H1 (cell line): ENCODE measurements around the gene SMTNL2. TPM values are rescaled to one million over a fixed set of nuclear protein-coding genes. Genes with fewer than 3 reads are reported as not detected.

ENCODE experiments used
- CTCF ChIA-PET: fragments of 300-600 bp; sonication (Branson Sonifier 250); formaldehyde crosslinking; loops from one replicate; lab custom pipeline; 2021; ENCODE audit not compliant: partially characterized antibody; lab: Charles Lee
- POLR2A ChIA-PET: fragments of 300-600 bp; sonication (Branson Sonifier 250); formaldehyde crosslinking; loops from one replicate; lab custom pipeline; 2021; ENCODE audit warnings: inconsistent platforms; ENCODE audit not compliant: partially characterized antibody; lab: Charles Lee
- DNase-seq, 2 experiments: peaks; one replicate each; pipeline versions ENCODE4 v3.0.0 to v3.0.0-alpha.2; 2010 to 2022; ENCODE audit warnings: low spot score in 2 of 2, low read depth in 1 of 2, mixed read lengths in 1 of 2
- FAIRE-seq: peaks from 2 replicates; lab custom pipeline; 2011; peaks lifted over from hg19 to GRCh38; lab: Jason Lieb, UNC
- H2AFZ ChIP-seq: 2 replicates; pipeline ENCODE4 v1.8.1; 2012; ENCODE audit warnings: low read length, inconsistent platforms
- H2AK5ac ChIP-seq: 2 replicates; pipeline ENCODE4 v1.6.1; 2013; ENCODE audit warnings: low read depth, low read length
- H2BK120ac ChIP-seq: replicated peaks from 2 replicates; pipeline ENCODE3; 2013; ENCODE audit warnings: low read depth, low read length, inconsistent platforms
- H2BK12ac ChIP-seq: 2 replicates; pipeline ENCODE4 v1.6.1; 2013; ENCODE audit warnings: low read depth, low read length
- H2BK15ac ChIP-seq: 2 replicates; pipeline ENCODE4 v1.6.1; 2013; ENCODE audit warnings: low read length
- H2BK20ac ChIP-seq: 2 replicates; pipeline ENCODE4 v1.6.1; 2013; ENCODE audit warnings: low read length
- H2BK5ac ChIP-seq: 2 replicates; pipeline ENCODE4 v1.6.1; 2013; ENCODE audit warnings: low read depth, low read length
- H3K14ac ChIP-seq: 2 replicates; pipeline ENCODE4 v1.6.1; 2013; ENCODE audit warnings: inconsistent platforms; ENCODE audit not compliant: insufficient read length
- H3K18ac ChIP-seq: 2 replicates; pipeline ENCODE4 v1.6.1; 2013; ENCODE audit warnings: low read length; ENCODE audit errors: extremely low read depth
- H3K23ac ChIP-seq: 2 replicates; pipeline ENCODE4 v1.6.1; 2013; ENCODE audit warnings: inconsistent platforms; ENCODE audit not compliant: insufficient read length
- H3K23me2 ChIP-seq: 2 replicates; pipeline ENCODE4 v1.6.1; 2013; ENCODE audit warnings: low read depth, low read length
- H3K27ac ChIP-seq: 2 replicates; pipeline ENCODE4 v1.6.1; 2011; ENCODE audit warnings: low read depth, low read length, inconsistent platforms
- H3K27me3 ChIP-seq, 4 experiments: replicated peaks in 1 of 4; 1 replicate in 1 of 4; 2 replicates in 3 of 4; pipeline versions ENCODE4 v1.6.1 to v1.8.1; 2011 to 2013; ENCODE audit warnings: low read length in 3 of 4, mild to moderate bottlenecking in 3 of 4, inconsistent platforms in 2 of 4, mixed read lengths in 2 of 4, moderate library complexity in 1 of 4; ENCODE audit not compliant: control insufficient read depth in 3 of 4, insufficient read depth in 3 of 4; ENCODE audit errors: extremely low read depth in 1 of 4
- H3K36me3 ChIP-seq, 4 experiments: 2 replicates each; pipeline versions ENCODE4 v1.6.1 to v1.8.1; 2011 to 2013; ENCODE audit warnings: mild to moderate bottlenecking in 4 of 4, low read length in 3 of 4, moderate library complexity in 2 of 4, control low read depth in 1 of 4, inconsistent platforms in 1 of 4; ENCODE audit not compliant: insufficient read depth in 4 of 4, control insufficient read depth in 2 of 4
- H3K4ac ChIP-seq: replicated peaks from 2 replicates; pipeline ENCODE3; 2013; ENCODE audit warnings: low read length, low read depth, mixed read lengths, inconsistent platforms; ENCODE audit not compliant: insufficient read length
- H3K4me1 ChIP-seq, 4 experiments: replicated peaks in 1 of 4; 1 replicate in 1 of 4; 2 replicates in 3 of 4; pipeline versions ENCODE4 v1.6.1 to v1.8.1; 2011 to 2013; ENCODE audit warnings: low read length in 3 of 4, inconsistent platforms in 2 of 4, mixed read lengths in 1 of 4; ENCODE audit not compliant: insufficient read depth in 4 of 4, control insufficient read depth in 3 of 4
- H3K4me2 ChIP-seq, 2 experiments: 2 replicates each; pipeline versions ENCODE4 v1.6.1 to v1.8.1; 2011 to 2013; ENCODE audit warnings: low read depth in 2 of 2, low read length in 2 of 2, control low read depth in 1 of 2, inconsistent platforms in 1 of 2, mild to moderate bottlenecking in 1 of 2; ENCODE audit not compliant: insufficient read depth in 1 of 2
- H3K4me3 ChIP-seq, 4 experiments: fragments of 200-600, 300-600 bp in 1 of 4; sonication (generic), shearing (Covaris generic), sonication (Bioruptor Twin) in 1 of 4; 2 replicates each; pipeline versions ENCODE4 v1.5.1 to v1.8.1; 2011 to 2016; ENCODE audit warnings: low read length in 4 of 4, low read depth in 3 of 4, control low read depth in 2 of 4, inconsistent platforms in 2 of 4, mild to moderate bottlenecking in 2 of 4, mixed read lengths in 1 of 4, moderate library complexity in 1 of 4; ENCODE audit not compliant: insufficient read depth in 2 of 4; ENCODE audit errors: extremely low read depth in 1 of 4
- H3K56ac ChIP-seq: replicated peaks from 2 replicates; pipeline ENCODE3; 2013; ENCODE audit warnings: low read depth, mild to moderate bottlenecking, mixed read lengths, low read length, inconsistent platforms; ENCODE audit not compliant: insufficient read length
- H3K79me1 ChIP-seq: 2 replicates; pipeline ENCODE4 v1.6.1; 2013; ENCODE audit warnings: low read depth, low read length, control low read depth
- H3K79me2 ChIP-seq, 2 experiments: 2 replicates each; pipeline versions ENCODE4 v1.6.1 to v1.8.1; 2012 to 2013; ENCODE audit warnings: low read length in 2 of 2, mild to moderate bottlenecking in 2 of 2, inconsistent platforms in 1 of 2; ENCODE audit not compliant: insufficient read depth in 2 of 2, control insufficient read depth in 1 of 2
- H3K9ac ChIP-seq, 4 experiments: replicated peaks in 1 of 4; 1 replicate in 1 of 4; 2 replicates in 3 of 4; pipeline versions ENCODE4 v1.6.1 to v1.8.1; 2011 to 2013; ENCODE audit warnings: low read depth in 3 of 4, low read length in 3 of 4, control low read depth in 2 of 4, mild to moderate bottlenecking in 2 of 4, moderate library complexity in 2 of 4, inconsistent platforms in 1 of 4; ENCODE audit errors: extremely low read depth in 1 of 4
- H3K9me3 ChIP-seq, 2 experiments: 2 replicates each; pipeline versions ENCODE4 v1.6.1 to v1.8.1; 2012 to 2013; ENCODE audit warnings: mild to moderate bottlenecking in 2 of 2, moderate library complexity in 2 of 2, control low read depth in 1 of 2, inconsistent platforms in 1 of 2, low read depth in 1 of 2, low read length in 1 of 2, mixed read lengths in 1 of 2; ENCODE audit not compliant: insufficient read depth in 2 of 2
- H4K20me1 ChIP-seq, 2 experiments: replicated peaks in 1 of 2; 2 replicates each; pipeline versions ENCODE3 to v1.8.1; 2011 to 2013; ENCODE audit warnings: inconsistent platforms in 2 of 2, low read length in 2 of 2, mild to moderate bottlenecking in 1 of 2; ENCODE audit not compliant: insufficient read depth in 2 of 2, control insufficient read depth in 1 of 2
- H4K5ac ChIP-seq: 2 replicates; pipeline ENCODE4 v1.6.1; 2013; ENCODE audit warnings: low read length, low read depth, mixed read lengths, inconsistent platforms; ENCODE audit not compliant: insufficient read length
- H4K8ac ChIP-seq: 2 replicates; pipeline ENCODE4 v1.8.0; 2013; ENCODE audit warnings: mild to moderate bottlenecking, moderate library complexity, low read length, inconsistent platforms; ENCODE audit not compliant: insufficient read depth; ENCODE audit errors: extremely low read depth
- H4K91ac ChIP-seq: replicated peaks from 2 replicates; pipeline ENCODE3; 2013; ENCODE audit warnings: low read length, mixed read lengths, inconsistent platforms; ENCODE audit not compliant: insufficient read length
- ASH2L ChIP-seq: fragments of 200-600, 300-600 bp; sonication (generic); IDR thresholded peaks from one replicate; pipeline ENCODE4 v1.7.1; 2017; ENCODE audit warnings: low read length
- EZH2 ChIP-seq: fragments of 200-600 bp; sonication (generic); IDR thresholded peaks from 2 replicates; pipeline ENCODE4 v1.7.1; 2012; ENCODE audit warnings: low read depth, mild to moderate bottlenecking, moderate library complexity, low read length, inconsistent platforms; ENCODE audit not compliant: severe bottlenecking
- WGBS, 2 experiments: shearing (Covaris generic) in 1 of 2; methylation state at CpG; one replicate each; pipeline versions ENCODE4 v1.1.6 to v1.1.7; 2013 to 2015; ENCODE audit warnings: low lambda C conversion rate in 2 of 2, mixed read lengths in 2 of 2, inconsistent platforms in 1 of 2, low coverage in 1 of 2, missing lambda C conversion rate in 1 of 2; ENCODE audit not compliant: insufficient replicate concordance in 2 of 2, insufficient coverage in 1 of 2, insufficient read length in 1 of 2; ENCODE audit errors: extremely low coverage in 1 of 2, missing lambda C conversion rate in 1 of 2; 5-methylcytosine and 5-hydroxymethylcytosine counted together
- polyA plus RNA-seq, 7 experiments: library from polyadenylated mRNA; depleted of rRNA in 3 of 7; stranded (reverse) in 5 of 7; unstranded in 2 of 7; fragments of >200 nt in 5 of 7; fragments of 200-250 nt in 2 of 7; gene quantifications; 1 replicate in 5 of 7; 2 replicates in 1 of 7; 4 replicates in 1 of 7; pipeline versions ENCODE4 v1.2.1 to v1.2.3, GENCODE V29; 2011 to 2013; ENCODE audit warnings: missing spikeins in 2 of 7, mixed read lengths in 2 of 7
- total RNA-seq: library from RNA; stranded (reverse); fragmentation: NEBNext Ultra II Directional; extraction: Animal tissue kit (Norgen Biotek cat#: 25700); gene quantifications from 2 replicates; pipeline ENCODE4 v1.2.1, GENCODE V29; 2021

Gene SMTNL2
- total and polyA plus RNA-seq, 2 of the 8 experiments (the other 6 are each of a cell fraction or from before 2014, with no cell fraction given), result 3.6 to 4.5 TPM

- no peak overlapping the region for H3K4me2 ChIP-seq
- H3K27me3 ChIP-seq, result peaks cover 8 to 35% (median 30%) of the 10 kb centered on the region in 4 experiments
- POLR2A ChIA-PET, result interaction anchor here (1.0 to 1.2 kb wide), 3 partner anchors 9 to 41 kb away, joined by 3 read pairs; no protein-coding TSS in a partner anchor
- no peak overlapping the region for H3K14ac ChIP-seq
- H2BK20ac ChIP-seq, result no peak overlapping the region
- H2BK12ac ChIP-seq, result no peak overlapping the region
- no peak overlapping the region for H4K91ac ChIP-seq
- H2BK15ac ChIP-seq, result no peak overlapping the region
- DNase-seq (no peak), FAIRE-seq (no peak)
- no peak overlapping the region for H2BK5ac ChIP-seq
- no peaks in the 10 kb centered on the region for H3K9me3 ChIP-seq
- no peak overlapping the region for H3K56ac ChIP-seq
- no peak overlapping the region for H3K9ac ChIP-seq
- no peaks in the 10 kb centered on the region for H3K36me3 ChIP-seq
- no peak overlapping the region for H3K23ac ChIP-seq
- H3K23me2 ChIP-seq, result peaks cover 10% of the 10 kb centered on the region; the same call in 1 of the 2 replicates
- CTCF ChIA-PET, result interaction anchor here (0.7 to 4.2 kb wide), 5 partner anchors 9 to 37 kb away, joined by 3 to 39 read pairs (median 4); no protein-coding TSS in a partner anchor
- H3K27ac ChIP-seq, result no peak overlapping the region
- H3K79me2 ChIP-seq, result no peaks in the 10 kb centered on the region
- H3K79me1 ChIP-seq, result no peaks in the 10 kb centered on the region
- no peak overlapping the region for H3K4me3 ChIP-seq
- no peak overlapping the region for H2AK5ac ChIP-seq
- WGBS, 2 experiments, result 85% methylated on average over 11 of the region's 11 CpGs; no CpG with 5 or more reads in 1 of the 2 experiments
- no peak overlapping the region for H2BK120ac ChIP-seq
- no peak overlapping the region for H4K5ac ChIP-seq
- H4K8ac ChIP-seq, result no peak overlapping the region
- no peak overlapping the region for H3K4ac ChIP-seq
- peaks cover 0 to 13% (median 8%) of the 10 kb centered on the region in 4 experiments; a peak in 6 of 7 replicates for H3K4me1 ChIP-seq
- H2AFZ ChIP-seq, result no peak overlapping the region
- no peak overlapping the region for H3K18ac ChIP-seq
- peaks cover 0 to 1% of the 10 kb centered on the region in 2 experiments for H4K20me1 ChIP-seq
- TF ChIP-seq EZH2 (no peak), ASH2L (no peak)
These were observed 4.1 kb downstream of the SMTNL2 start for GRCh38 chr17:4588391-4588790.
